Measurements from ENCODE around the gene NOS2. TPM values are rescaled to one million over a fixed set of nuclear protein-coding genes. Genes with fewer than 3 reads are reported as not detected.
"Not testable (repeated sequence)": the region's sequence is repeated elsewhere in the genome, so short reads cannot be mapped to it uniquely, and the experiment has no call there.

NOS2 gene
- total RNA-seq, 2 donors from 2014 or later: 29.7 to 34.5 TPM

- Histone ChIP-seq H3K9me3 (no peaks in the 10 kb centered on the region), H3K36me3 (no peaks in the 10 kb centered on the region), H3K4me1 (no peaks in the 10 kb centered on the region), H3K27me3 (no peaks in the 10 kb centered on the region), H3K27ac (no peak overlapping the region), H3K4me3 (no peak overlapping the region), H3K9ac (ENCODE audit: low read depth in 2 of 2, low read length in 2 of 2) (no peak overlapping the region)
- intact Hi-C loops (cut with DNase I): no loop called here
- no peak for TF ChIP-seq CTCF (IDR thresholded peaks at IDR 0.05)
- DNase-seq: no peak
These were observed 31.4 kb downstream of the NOS2 start for GRCh38 chr17:27768858-27769410.

- H3K36me3 ChIP-seq: no peaks in the 10 kb centered on the region
- TF ChIP-seq CTCF (IDR thresholded peaks at IDR 0.05): no peak
- intact Hi-C loops (cut with DNase I): no loop called here
- no peak overlapping the region for H3K4me3 ChIP-seq
- no peaks in the 10 kb centered on the region for H3K4me1 ChIP-seq
- H3K9me3 ChIP-seq: no peaks in the 10 kb centered on the region
- no peak overlapping the region for H3K27ac ChIP-seq
- no peak overlapping the region for H3K9ac ChIP-seq (ENCODE audit: low read depth in 2 of 2, low read length in 2 of 2)
- no peaks in the 10 kb centered on the region for H3K27me3 ChIP-seq
- DNase-seq: no peak
These were observed 33.9 kb downstream of the NOS2 start for GRCh38 chr17:27766438-27766837.

GRCh38 chr17:27765353-27765752, 35.0 kb downstream of the NOS2 start:
- Histone ChIP-seq H3K27me3 (no peaks in the 10 kb centered on the region), H3K36me3 (no peaks in the 10 kb centered on the region), H3K4me1 (no peaks in the 10 kb centered on the region), H3K4me3 (no peak overlapping the region), H3K27ac (no peak overlapping the region), H3K9ac (ENCODE audit: low read depth in 2 of 2, low read length in 2 of 2) (no peak overlapping the region), H3K9me3 (no peaks in the 10 kb centered on the region)
- intact Hi-C loops (cut with DNase I): no loop called here
- DNase-seq: no peak
- no peak for TF ChIP-seq CTCF (IDR thresholded peaks at IDR 0.05)

- H3K36me3 ChIP-seq: no peaks in the 10 kb centered on the region
- H3K4me3 ChIP-seq: no peak overlapping the region
- no peaks in the 10 kb centered on the region for H3K9me3 ChIP-seq
- no peaks in the 10 kb centered on the region for H3K27me3 ChIP-seq
- no peak for DNase-seq
- intact Hi-C loops (cut with DNase I): no loop called here
- no peak overlapping the region for H3K27ac ChIP-seq
- H3K9ac ChIP-seq (ENCODE audit: low read depth in 2 of 2, low read length in 2 of 2): no peak overlapping the region
- no peaks in the 10 kb centered on the region for H3K4me1 ChIP-seq
- TF ChIP-seq CTCF (IDR thresholded peaks at IDR 0.05): no peak
These were observed 35.7 kb downstream of the NOS2 start for GRCh38 chr17:27764589-27764988.

- no peaks in the 10 kb centered on the region for H3K4me1 ChIP-seq
- peak; percentile 28 for DNase-seq
- H3K9me3 ChIP-seq: no peaks in the 10 kb centered on the region
- H3K27me3 ChIP-seq: no peaks in the 10 kb centered on the region
- H3K9ac ChIP-seq (ENCODE audit: low read depth in 2 of 2, low read length in 2 of 2): no peak overlapping the region
- H3K4me3 ChIP-seq: no peak overlapping the region
- intact Hi-C loops (cut with DNase I): no loop called here
- no peak overlapping the region for H3K27ac ChIP-seq
- TF ChIP-seq CTCF (IDR thresholded peaks at IDR 0.05): no peak
- H3K36me3 ChIP-seq: no peaks in the 10 kb centered on the region
These were observed 37.6 kb downstream of the NOS2 start for GRCh38 chr17:27762527-27763305.

GRCh38 chr17:27760931-27761330, 39.4 kb downstream of the NOS2 start:
- H3K27me3 ChIP-seq; H3K9me3 ChIP-seq; H3K4me3 ChIP-seq; H3K9ac ChIP-seq (ENCODE audit: low read depth in 2 of 2, low read length in 2 of 2); H3K27ac ChIP-seq; H3K36me3 ChIP-seq; H3K4me1 ChIP-seq; DNase-seq: not testable (repeated sequence)
- intact Hi-C loops (cut with DNase I): loop anchor here (2.0 kb wide), 1 partner anchor 118 kb away; no protein-coding TSS in a partner anchor
